Stomach (tissue), 4 donors: Measurements from ENCODE around the gene DHRS7B.

Experiments
- CTCF ChIP-seq, 7 experiments: fragments of 450-650 bp in 4 of 7; fragments of 200-600 bp in 3 of 7; sonication (generic) in 3 of 7; IDR thresholded peaks; one replicate each; pipeline ENCODE4 v1.5.1; 2016 to 2019; ENCODE audit warnings: antibody characterized with exemption in 7 of 7, control low read depth in 2 of 7, mild to moderate bottlenecking in 1 of 7
- POLR2A ChIP-seq, 4 donors: fragments of 450-650 bp; IDR thresholded peaks; one replicate each; pipeline ENCODE4 v1.6.1; 2016; ENCODE audit warnings: antibody characterized with exemption in 4 of 4, control low read depth in 2 of 4, mild to moderate bottlenecking in 1 of 4, moderate library complexity in 1 of 4
- POLR2AphosphoS5 ChIP-seq, 3 donors: sonication (generic); formaldehyde crosslinking; IDR thresholded peaks; one replicate each; pipeline ENCODE4 v1.6.1; 2016; ENCODE audit warnings: antibody characterized with exemption in 3 of 3

DNA sequence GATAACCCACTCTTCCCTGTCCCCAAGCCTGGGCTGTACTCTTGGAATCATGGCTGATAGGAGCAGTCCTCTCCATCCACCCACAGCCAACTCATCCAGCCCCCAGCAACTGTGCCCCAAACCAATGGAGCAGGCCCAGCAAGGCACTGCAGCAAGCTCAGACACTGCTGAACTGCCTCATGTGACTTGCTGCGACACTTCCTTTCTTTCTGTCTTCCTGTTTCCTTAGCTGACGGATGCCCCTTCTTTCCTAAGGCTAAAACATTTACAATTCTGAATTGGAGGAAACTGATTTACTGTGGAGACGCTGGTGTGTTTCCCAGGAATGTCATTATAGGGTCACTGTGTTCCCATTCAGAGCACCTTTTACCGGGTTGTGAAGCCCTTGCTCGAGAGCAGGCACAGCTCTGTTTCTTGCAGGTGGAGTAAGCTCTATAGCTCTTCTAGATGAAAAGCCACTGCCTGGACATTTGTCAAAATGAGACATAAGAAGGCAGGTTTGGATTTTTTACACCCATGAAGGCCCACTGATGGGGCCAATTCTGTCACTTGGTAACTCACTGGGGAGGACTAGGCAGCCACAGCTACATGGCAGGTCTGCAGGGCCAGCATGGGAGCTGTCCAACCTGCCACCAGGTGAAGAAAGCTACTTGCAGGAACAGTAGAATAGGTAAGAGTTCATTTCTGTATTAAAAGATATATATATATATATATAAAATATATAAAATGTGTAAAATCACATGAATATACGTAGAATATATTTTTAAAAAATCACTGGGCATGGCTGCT, 59.8 kb downstream of the DHRS7B start:
- TF ChIP-seq CTCF (IDR thresholded peaks at IDR 0.05) (no peak), POLR2AphosphoS5 (IDR thresholded peaks at IDR 0.05) (no peak), POLR2A (IDR thresholded peaks at IDR 0.05) (no peak)
